Neural cell (in vitro differentiated cells): ENCODE measurements around the gene PPP4R3B.

Experiments used
- MXI1 ChIP-seq: fragments of 450-650 bp; conservative IDR thresholded peaks from 2 replicates; pipeline ENCODE4 v1.6.1; 2014; ENCODE audit warnings: antibody characterized with exemption, mild to moderate bottlenecking; ENCODE audit not compliant: poor library complexity, severe bottlenecking
- POLR2AphosphoS5 ChIP-seq: IDR thresholded peaks from 2 replicates; pipeline ENCODE4 v1.6.1; 2012
- TF ChIP-seq, protein P1 (sequence below): fragments of 450-650 bp; IDR thresholded peaks from 2 replicates; pipeline ENCODE4 v1.5.1; 2014; ENCODE audit warnings: antibody characterized with exemption, mild to moderate bottlenecking, moderate library complexity; ENCODE audit not compliant: poor library complexity, severe bottlenecking

GRCh38 chr2:55604027-55604565 lies 13.3 kb downstream of the PPP4R3B start:
- TF ChIP-seq, protein P1, sequence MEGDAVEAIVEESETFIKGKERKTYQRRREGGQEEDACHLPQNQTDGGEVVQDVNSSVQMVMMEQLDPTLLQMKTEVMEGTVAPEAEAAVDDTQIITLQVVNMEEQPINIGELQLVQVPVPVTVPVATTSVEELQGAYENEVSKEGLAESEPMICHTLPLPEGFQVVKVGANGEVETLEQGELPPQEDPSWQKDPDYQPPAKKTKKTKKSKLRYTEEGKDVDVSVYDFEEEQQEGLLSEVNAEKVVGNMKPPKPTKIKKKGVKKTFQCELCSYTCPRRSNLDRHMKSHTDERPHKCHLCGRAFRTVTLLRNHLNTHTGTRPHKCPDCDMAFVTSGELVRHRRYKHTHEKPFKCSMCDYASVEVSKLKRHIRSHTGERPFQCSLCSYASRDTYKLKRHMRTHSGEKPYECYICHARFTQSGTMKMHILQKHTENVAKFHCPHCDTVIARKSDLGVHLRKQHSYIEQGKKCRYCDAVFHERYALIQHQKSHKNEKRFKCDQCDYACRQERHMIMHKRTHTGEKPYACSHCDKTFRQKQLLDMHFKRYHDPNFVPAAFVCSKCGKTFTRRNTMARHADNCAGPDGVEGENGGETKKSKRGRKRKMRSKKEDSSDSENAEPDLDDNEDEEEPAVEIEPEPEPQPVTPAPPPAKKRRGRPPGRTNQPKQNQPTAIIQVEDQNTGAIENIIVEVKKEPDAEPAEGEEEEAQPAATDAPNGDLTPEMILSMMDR = no peak
- TF ChIP-seq MXI1 (no peak), POLR2AphosphoS5 (no peak)
